Cardiac fibroblast (primary cell): ENCODE results near the gene TCEANC2.

Source experiments
- DNase-seq, 2 donors: peaks; one replicate each; pipeline versions ENCODE4 v3.0.0 to v3.0.0-alpha.2; 2010; ENCODE audit warnings: low read depth in 2 of 2
- H3K4me3 ChIP-seq, 2 donors: replicated peaks in 1 of 2; 1 replicate in 1 of 2; 2 replicates in 1 of 2; pipeline ENCODE4 v1.5.1; 2011; ENCODE audit warnings: low read depth in 2 of 2, low read length in 2 of 2, mild to moderate bottlenecking in 2 of 2, moderate library complexity in 1 of 2
- CTCF ChIP-seq: IDR thresholded peaks from one replicate; pipeline ENCODE4 v1.5.1; 2011; ENCODE audit warnings: low read depth, mild to moderate bottlenecking, low read length, inconsistent platforms

The TCEANC2 gene

DNA sequence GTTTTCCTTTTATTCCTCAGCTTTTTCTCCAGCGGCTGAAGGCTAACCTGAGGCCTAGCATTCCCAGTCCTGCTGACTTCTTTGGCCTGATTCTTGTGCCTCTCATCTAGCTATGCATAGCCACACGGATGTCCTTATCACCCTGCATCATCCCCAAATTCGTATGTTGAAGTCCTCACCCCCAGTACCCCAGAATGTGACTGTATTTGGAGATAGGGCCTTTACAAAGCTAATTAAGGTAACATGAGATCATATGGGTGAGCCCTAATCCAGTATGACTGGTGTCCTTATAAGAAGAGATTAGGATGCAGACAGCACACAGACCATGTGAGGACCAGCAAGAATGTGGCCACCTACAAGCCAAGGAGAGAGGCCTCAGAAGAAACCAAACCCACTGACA lies 54.7 kb downstream of the TCEANC2 start:
- no peak for TF ChIP-seq CTCF
- no peak overlapping the region for H3K4me3 ChIP-seq
- DNase-seq: no peak

DNA sequence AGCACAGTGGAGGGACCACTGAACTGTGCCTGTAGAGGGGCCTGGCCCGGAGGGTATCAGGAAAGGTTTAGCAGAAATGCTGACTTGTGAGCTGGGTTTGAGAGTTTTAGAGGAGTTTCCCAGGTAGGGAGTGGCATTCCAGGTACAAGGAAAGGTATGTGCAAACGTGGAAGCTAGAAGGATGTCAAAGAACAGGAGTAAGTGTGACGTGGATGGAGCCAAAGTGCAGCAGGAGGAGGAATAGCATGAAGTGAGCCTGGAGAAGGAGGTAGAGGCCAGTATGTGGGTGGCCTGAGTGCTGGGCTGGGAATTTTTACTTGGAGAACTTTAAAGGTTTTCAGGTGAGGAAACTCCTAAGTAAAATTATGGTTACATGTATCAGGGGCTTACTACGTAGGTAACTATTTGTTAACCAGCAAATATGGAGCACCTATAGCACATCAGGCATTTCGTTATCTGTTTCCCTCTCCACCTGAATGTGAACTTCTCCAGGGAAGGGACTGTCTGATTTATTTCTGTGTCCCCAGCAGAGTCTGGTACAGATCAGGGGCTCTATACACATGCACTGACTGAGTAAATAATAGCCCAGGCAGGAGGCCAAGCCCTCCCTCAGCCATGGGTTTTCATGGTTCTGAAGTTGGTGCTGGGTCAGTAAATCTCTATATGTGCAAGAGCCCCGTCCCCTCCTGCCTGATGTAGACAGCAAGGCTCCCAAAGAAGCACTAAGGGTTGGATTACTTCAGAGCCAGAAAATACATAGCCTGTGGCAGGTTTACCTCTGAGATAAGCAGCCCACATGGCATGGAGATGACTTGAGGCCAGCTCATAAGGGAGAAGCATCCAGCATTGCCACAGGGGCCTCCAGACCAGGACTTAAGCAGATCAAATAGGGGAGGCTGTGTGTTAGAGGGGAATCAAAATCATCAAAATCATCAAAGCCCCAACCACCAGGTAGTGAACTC lies 56.0 kb downstream of the TCEANC2 start:
- TF ChIP-seq CTCF: no peak
- no peak for DNase-seq
- H3K4me3 ChIP-seq: no peak overlapping the region

- H3K4me3 ChIP-seq: no peak overlapping the region
- no peak for DNase-seq
- no peak for TF ChIP-seq CTCF
Observed at GRCh38 chr1:54110996-54111395, 57.6 kb downstream of the TCEANC2 start.

DNA sequence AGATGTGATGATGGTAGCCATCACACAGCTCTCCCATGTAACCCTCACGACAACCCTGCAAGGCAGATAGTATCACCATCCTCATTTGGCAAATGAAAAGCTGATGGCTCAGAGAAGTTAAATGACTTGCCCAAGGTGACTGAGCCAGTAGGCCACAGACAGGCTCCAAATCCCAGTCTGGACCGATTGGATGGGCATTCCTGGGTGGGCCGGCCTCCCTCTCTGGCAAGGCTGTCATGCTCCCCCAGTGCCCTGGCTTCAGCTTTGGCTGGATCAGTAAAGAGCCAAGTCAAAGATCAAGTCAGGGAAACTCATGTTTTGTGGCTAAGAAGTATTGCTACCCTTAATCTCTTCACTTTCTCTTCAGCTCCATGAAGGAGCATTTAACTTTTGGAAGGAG lies 58.2 kb downstream of the TCEANC2 start:
- DNase-seq: no peak
- H3K4me3 ChIP-seq: no peak overlapping the region
- no peak for TF ChIP-seq CTCF

- no peak overlapping the region for H3K4me3 ChIP-seq
- no peak for TF ChIP-seq CTCF
- DNase-seq: no peak
Observed at GRCh38 chr1:54112027-54112426, 58.6 kb downstream of the TCEANC2 start.

- no peak overlapping the region for H3K4me3 ChIP-seq
- TF ChIP-seq CTCF: no peak
- no peak for DNase-seq
Observed at GRCh38 chr1:54112705-54113368, 59.4 kb downstream of the TCEANC2 start.
